Measurements from ENCODE around the gene DUSP8.

- no peak for TF ChIP-seq ZNF274 (IDR thresholded peaks at IDR 0.05; ENCODE audit: low read depth, low read length)
- no peak for TF ChIP-seq YY1 (IDR thresholded peaks at IDR 0.05; ENCODE audit: insufficient read depth, insufficient read length)
- TF ChIP-seq SUZ12 (IDR thresholded peaks at IDR 0.05; ENCODE audit: extremely low read depth, insufficient read depth, insufficient read length): no peak
Measured at GRCh38 chr11:1573903-1574237, 1.8 kb upstream of the DUSP8 start.
